HepG2 (cell line): ENCODE results near the gene LTA. TPM values are rescaled to one million over a fixed set of nuclear protein-coding genes. Genes with fewer than 3 reads are reported as not detected.
A peak's percentile ranks its signal among the peaks of the same experiment; 100 is the strongest.

Experiments
- ATM ChIP-seq: fragments of 450-650 bp; IDR thresholded peaks from 2 replicates; pipeline ENCODE4 v1.7.1; 2017; ENCODE audit warnings: mild to moderate bottlenecking, borderline replicate concordance
- ELF3 ChIP-seq: IDR thresholded peaks from 2 replicates; pipeline ENCODE4 v1.6.1; 2016; ENCODE audit warnings: missing genetic modification reagents, missing compliant biosample characterization
- GATA4 ChIP-seq: sonication (generic); IDR thresholded peaks from 2 replicates; pipeline ENCODE4 v1.6.1; 2016; ENCODE audit warnings: antibody characterized with exemption, low read depth, borderline replicate concordance
- JUN ChIP-seq: sonication (generic); formaldehyde crosslinking; IDR thresholded peaks from 2 replicates; pipeline ENCODE4 v1.4.0; 2020; ENCODE audit warnings: mild to moderate bottlenecking, missing genetic modification reagents
- PREB ChIP-seq: sonication (generic); formaldehyde crosslinking; IDR thresholded peaks from 2 replicates; pipeline ENCODE4 v1.4.0; 2020; ENCODE audit warnings: missing genetic modification reagents
- ZBTB20 ChIP-seq: sonication (generic); formaldehyde crosslinking; IDR thresholded peaks from 2 replicates; pipeline ENCODE4 v1.8.1; 2023; ENCODE audit warnings: missing genetic modification reagents, low read depth, mild to moderate bottlenecking, borderline replicate concordance
- ZBTB38 ChIP-seq: sonication (generic); formaldehyde crosslinking; IDR thresholded peaks from 2 replicates; pipeline ENCODE4 v1.5.1; 2020; ENCODE audit warnings: mild to moderate bottlenecking, missing genetic modification reagents
- ZBTB4 ChIP-seq: sonication (generic); formaldehyde crosslinking; IDR thresholded peaks from 2 replicates; pipeline ENCODE4 v1.4.0; 2020; ENCODE audit warnings: missing genetic modification reagents, mild to moderate bottlenecking, borderline replicate concordance
- ZIK1 ChIP-seq: sonication (generic); formaldehyde crosslinking; IDR thresholded peaks from 2 replicates; pipeline ENCODE4 v1.5.0; 2020; ENCODE audit warnings: mild to moderate bottlenecking, low read depth, missing genetic modification reagents, borderline replicate concordance
- ZNF224 ChIP-seq: sonication (generic); formaldehyde crosslinking; IDR thresholded peaks from 2 replicates; pipeline ENCODE4 v1.5.0; 2020; ENCODE audit warnings: mild to moderate bottlenecking, missing genetic modification reagents
- ZNF234 ChIP-seq: sonication (generic); formaldehyde crosslinking; conservative IDR thresholded peaks from 2 replicates; pipeline ENCODE4 v1.5.1; 2020; ENCODE audit warnings: mild to moderate bottlenecking, missing genetic modification reagents
- ZNF235 ChIP-seq: sonication (generic); formaldehyde crosslinking; IDR thresholded peaks from 2 replicates; pipeline ENCODE4 v1.8.1; 2023; ENCODE audit warnings: mild to moderate bottlenecking, missing genetic modification reagents, borderline replicate concordance
- ZNF407 ChIP-seq: sonication (generic); formaldehyde crosslinking; IDR thresholded peaks from one replicate; pipeline ENCODE4 v1.5.1; 2020; ENCODE audit warnings: mild to moderate bottlenecking, missing genetic modification reagents; ENCODE audit errors: not compliant biosample characterization
- ZNF451 ChIP-seq: sonication (generic); formaldehyde crosslinking; IDR thresholded peaks from 2 replicates; pipeline ENCODE4 v1.5.0; 2020; ENCODE audit warnings: mild to moderate bottlenecking, missing genetic modification reagents
- ZNF468 ChIP-seq: sonication (generic); formaldehyde crosslinking; IDR thresholded peaks from 2 replicates; pipeline ENCODE4 v1.8.0; 2022; ENCODE audit warnings: mild to moderate bottlenecking, moderate library complexity, missing genetic modification reagents
- polyA plus RNA-seq, 8 experiments: library from polyadenylated mRNA; depleted of rRNA in 3 of 8; stranded (reverse) in 7 of 8; unstranded in 1 of 8; fragments of >200 nt; fragmentation: Illumina TruSeq in 4 of 8; extraction: Trizol in 4 of 8; gene quantifications; 2 replicates each; pipeline versions ENCODE4 v1.2.1 to v1.2.3, GENCODE V29; 2011 to 2016; ENCODE audit warnings: low read depth in 4 of 8, missing spikeins in 1 of 8, mixed read lengths in 1 of 8; ENCODE audit not compliant: insufficient read depth in 1 of 8
- total RNA-seq, 5 experiments: library from RNA; depleted of rRNA; stranded (reverse); fragments of >200 nt; fragmentation: Illumina TruSeq; extraction: Trizol; gene quantifications; 2 replicates each; pipeline ENCODE4 v1.2.3, GENCODE V29; 2016; ENCODE audit warnings: low read depth in 1 of 5

Gene LTA
- total and polyA plus RNA-seq, 2 of the 13 experiments (the other 11 are each of a cell fraction or from before 2014, with no cell fraction given): 0.09 TPM; not detected in 1

- TF ChIP-seq GATA4 (peak; percentile 50; the same call in 1 of the 2 replicates), ZNF451 (CRISPR knock-in tag) (peak; percentile 29), ZNF468 (CRISPR knock-in tag) (0 out of 2 replicates have a peak, but pooled peaks have one; percentile 22), ATM (no peak), ZBTB20 (CRISPR knock-in tag) (peak; percentile 85), ZNF407 (CRISPR knock-in tag) (peak; percentile 94), ZNF235 (CRISPR knock-in tag) (peak; percentile 85; the same call in 1 of the 2 replicates), JUN (CRISPR knock-in tag) (no peak), ZNF224 (CRISPR knock-in tag) (peak; percentile 74), ZIK1 (CRISPR knock-in tag) (peak; percentile 94), ZNF234 (CRISPR knock-in tag) (0 out of 2 replicates have a peak, but pooled peaks have one; percentile 65), ELF3 (CRISPR knock-in tag) (peak; percentile 95), ZBTB38 (CRISPR knock-in tag) (peak; percentile 26; the same call in 1 of the 2 replicates), PREB (CRISPR knock-in tag) (peak; percentile 45; the same call in 1 of the 2 replicates), ZBTB4 (peak; percentile 73; the same call in 1 of the 2 replicates)
Measured at GRCh38 chr6:31541658-31542521, 30.2 kb upstream of the LTA start, which contains the start of gene DDX39B (continued).
